OCI-LY1 (cell line): ENCODE results near the gene GARIN5A.

Experiments used
- CTCF ChIP-seq: fragments of 200-600 bp; sonication (generic), shearing (Covaris generic); IDR thresholded peaks from 2 replicates; pipeline ENCODE4 v1.5.1; 2017; ENCODE audit warnings: mild to moderate bottlenecking, antibody characterized with exemption, low read length, moderate library complexity, mixed read lengths
- EZH2 ChIP-seq: fragments of 200-600 bp; sonication (generic), shearing (Covaris generic); IDR thresholded peaks from 2 replicates; pipeline ENCODE4 v1.8.0; 2017; ENCODE audit warnings: borderline replicate concordance, mixed run types, mild to moderate bottlenecking, antibody characterized with exemption, low read length, moderate library complexity, mixed read lengths

- no peak for TF ChIP-seq CTCF
- no peak for TF ChIP-seq EZH2
Observed at GRCh38 chr19:50510121-50510670, 33.5 kb upstream of the GARIN5A start.
